Hematopoietic multipotent progenitor cell treated with erythropoietin and hydrocortisone succinate and interleukin-3 and kit ligand, for 17 days (in vitro differentiated cells): ENCODE data around the gene RET.

Experiments used
- DNase-seq: peaks from one replicate; pipeline ENCODE4 v3.0.0-alpha.2; 2015; ENCODE audit warnings: low spot score

The RET gene

DNA sequence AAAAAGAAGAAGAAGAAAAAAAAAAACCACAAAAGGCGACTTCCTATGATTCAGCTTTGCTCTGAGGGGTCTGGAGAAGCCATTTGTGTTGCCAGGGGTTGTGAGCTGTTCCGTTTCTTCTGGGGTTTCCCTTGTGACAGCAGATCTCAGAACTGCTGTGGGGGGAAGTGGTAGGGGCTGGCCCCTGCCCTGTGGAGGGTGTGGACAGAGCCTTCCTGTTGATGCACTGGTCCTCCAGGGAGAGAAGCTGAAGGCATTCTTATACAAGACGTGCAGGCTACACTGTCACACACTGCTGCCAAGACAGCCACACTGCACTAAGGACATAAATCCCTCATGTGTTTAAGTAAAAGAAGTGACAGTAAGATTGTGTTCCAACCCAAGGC is 44.1 kb downstream of the RET start:
- no peak for DNase-seq

DNA sequence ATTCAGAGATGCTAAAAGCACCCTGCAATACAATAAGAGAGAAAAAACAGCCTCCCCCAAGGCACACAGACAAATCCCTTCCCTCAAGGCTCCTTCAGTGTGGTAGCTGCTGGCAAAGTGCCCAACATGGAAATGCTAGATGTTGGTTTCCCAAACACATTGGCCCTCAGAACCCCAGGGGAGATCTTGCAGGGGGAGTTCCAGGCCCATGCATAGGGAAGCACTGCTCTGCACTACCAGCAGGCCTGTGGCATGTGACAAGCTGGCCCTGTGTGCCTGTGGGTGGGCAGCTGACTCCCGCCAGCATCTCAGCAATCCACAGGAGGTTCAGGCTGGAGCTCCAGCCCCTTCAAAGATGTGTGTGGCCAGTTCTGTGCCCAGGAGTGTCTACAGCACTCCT is 44.6 kb downstream of the RET start:
- DNase-seq = no peak

DNA sequence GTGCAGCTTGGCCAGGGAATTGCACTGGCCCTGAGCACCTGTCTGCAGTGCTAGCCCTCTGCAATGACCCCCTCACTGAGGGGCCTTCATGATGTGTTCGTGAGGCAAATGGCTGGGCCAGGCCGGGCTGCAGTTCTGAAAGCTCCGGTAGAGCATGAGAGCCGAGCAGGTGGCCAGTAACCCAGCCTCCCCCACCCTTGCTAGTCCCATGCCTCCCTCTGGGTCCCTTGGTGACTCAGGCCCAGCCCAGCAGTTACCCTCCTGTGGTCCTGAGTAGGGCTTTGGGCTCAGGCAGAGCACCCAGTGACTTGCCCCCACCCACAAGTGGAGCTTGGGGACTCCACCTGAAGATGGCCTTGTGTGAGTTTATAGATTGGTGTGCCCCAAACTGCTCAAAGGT is 45.2 kb downstream of the RET start:
- DNase-seq = no peak

DNA sequence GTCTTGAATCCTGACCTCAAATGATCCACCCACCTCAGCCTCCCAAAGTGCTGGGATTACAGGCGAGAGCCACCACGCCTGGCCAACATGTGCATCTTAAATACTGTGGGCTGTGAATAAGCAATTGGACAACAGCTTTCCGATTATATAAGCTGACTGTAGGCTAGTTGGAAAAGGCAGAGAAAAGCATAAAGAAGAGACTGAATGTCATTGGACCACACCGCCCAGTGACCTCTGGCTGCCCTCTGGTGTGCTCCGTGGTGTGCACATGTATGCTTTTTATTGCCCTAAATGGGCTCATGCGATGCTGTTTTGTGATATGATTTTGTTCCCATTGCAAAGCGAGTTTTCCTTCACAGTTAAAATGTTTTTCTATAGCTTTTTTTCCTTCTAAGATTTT is 46.0 kb downstream of the RET start:
- DNase-seq = no peak

DNA sequence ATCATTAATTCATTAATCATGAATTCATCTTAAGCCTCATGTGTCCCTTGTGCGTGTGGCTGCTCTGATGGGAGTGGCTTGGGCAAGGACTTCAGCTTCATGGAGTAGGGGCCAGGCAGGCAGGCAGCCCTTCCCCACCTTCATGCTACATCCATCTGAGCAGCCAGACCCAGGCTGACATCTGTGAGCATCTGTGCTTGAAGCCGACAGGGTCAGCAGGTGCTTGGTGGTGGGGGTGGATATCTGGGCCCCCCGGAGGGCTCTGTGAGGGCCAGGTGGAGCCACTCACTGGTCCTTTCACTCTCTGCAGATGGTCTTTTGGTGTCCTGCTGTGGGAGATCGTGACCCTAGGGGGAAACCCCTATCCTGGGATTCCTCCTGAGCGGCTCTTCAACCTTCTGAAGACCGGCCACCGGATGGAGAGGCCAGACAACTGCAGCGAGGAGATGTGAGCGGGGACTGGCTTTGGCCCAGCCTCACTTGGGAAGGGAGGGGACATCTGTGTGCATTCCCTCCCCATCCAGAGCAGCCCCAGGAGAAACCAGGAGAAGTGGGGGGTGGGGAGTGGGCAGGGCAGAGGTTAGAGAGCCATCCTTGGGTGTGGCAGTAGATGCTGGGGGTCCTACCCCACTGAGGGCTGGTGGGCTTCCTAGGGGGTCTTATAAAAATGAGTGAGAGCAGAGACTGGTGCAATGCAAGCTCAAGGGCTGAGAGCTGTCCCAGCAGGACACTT is 46.7 kb downstream of the RET start:
- no peak for DNase-seq

DNA sequence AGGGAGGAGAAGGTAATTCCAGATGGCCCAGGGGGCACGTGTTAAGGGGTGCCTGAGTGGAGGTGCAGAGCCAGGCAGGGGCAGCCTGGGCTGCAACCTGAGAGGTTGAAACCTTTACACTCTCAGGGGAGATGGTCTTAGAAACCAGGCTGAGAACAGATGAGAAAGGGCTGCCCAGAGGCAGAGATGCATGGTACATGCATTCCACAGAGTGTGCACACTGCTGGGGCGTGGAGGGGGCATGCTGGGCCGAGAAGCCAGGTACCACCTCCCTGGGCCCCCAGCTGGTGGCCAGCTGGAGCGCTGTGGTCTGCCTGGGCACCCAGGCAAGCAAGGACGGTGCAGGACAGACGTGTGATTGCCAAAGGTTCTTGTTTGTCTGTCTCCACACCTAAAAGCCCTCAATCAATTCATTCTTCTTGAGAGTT is 47.2 kb downstream of the RET start:
- DNase-seq = no peak

DNA sequence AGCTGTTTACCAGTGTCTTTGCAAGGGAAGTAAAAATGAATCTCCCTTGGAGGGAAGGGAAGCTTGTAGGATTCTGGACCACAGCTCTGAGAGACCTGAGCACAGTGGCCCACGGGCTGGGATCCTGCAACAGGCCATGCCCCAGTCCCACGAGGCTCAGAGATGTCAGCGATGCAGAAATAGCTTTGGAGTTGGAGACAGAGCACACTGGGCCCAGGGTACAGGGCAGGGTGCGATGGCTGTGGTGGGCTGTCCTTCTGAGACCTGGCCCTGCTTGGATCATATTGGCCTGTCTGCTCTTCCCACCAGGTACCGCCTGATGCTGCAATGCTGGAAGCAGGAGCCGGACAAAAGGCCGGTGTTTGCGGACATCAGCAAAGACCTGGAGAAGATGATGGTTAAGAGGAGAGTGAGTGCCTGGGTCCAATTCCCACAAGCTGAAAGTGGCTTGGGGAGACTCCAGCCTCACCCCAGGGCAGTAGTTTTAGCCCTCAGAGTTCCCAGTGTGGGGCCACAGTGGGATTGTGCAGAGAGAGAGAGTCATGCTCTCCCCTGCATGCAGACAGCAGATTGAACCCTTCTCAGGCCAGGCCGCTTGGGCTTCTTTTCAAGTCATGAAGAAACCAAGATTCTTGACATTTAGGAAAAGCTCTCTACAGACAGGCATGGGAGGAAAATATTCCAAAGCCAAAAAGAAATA is 47.9 kb downstream of the RET start:
- no peak for DNase-seq

DNA sequence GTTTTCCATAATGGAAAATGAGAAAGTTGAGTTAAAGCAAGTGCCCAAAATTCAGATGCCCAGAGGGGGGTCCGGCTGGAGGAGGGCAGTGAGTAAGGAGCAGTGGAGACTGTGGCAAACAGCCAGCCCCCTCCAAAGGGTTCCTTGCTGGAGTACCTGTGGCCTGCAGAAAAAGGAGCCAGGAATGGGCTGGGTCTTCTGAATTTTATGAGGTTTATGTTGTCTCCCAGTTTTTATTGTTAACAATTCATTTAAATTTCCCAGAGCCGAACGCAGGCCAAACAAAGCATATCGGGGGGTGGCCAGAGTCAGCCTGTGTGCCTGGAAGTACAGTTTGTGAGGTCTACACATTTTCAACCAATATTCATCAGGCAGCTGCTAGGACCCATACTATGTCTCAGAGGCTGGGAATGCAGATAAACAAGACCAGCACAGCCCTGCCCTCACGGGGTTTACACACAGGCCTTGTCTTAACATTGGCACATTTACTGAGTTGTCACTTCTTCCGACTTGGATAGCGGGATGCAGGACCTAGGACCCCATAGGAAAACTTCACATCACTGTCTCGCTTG is 48.5 kb downstream of the RET start:
- no peak for DNase-seq

DNA sequence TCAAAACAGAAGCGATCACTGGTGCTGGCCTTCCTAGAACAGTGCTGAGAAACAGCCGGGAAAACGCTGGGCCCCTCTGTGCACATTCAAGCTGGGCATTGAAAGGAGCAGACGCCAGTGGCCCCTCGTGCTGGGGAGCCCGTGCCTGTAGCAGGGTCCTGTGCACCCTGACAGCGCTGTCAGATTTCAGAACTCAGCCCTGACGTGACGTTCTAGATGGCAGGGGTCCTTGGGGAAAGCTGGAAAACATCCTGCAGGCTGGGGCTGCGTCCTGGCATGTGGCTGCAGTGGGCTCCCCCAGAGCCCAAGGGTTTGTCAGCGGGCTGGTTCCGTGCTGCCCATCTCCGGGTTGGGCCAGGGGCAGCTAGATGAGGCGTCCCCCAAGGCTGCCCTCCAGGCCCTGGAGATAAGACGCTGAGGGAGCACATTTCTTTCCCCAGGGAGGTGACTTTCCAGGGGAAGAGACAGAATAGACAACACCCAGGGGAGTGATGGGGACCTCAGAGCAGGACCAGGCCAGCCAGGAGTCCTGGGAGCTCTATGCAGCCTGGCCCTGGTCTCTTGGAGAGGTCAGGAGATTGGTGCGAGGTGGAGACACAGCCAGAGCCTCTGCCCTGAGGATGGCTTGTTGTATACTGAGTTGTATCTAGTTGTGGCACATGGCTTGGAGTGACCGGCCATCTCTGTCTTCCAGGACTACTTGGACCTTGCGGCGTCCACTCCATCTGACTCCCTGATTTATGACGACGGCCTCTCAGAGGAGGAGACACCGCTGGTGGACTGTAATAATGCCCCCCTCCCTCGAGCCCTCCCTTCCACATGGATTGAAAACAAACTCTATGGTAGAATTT is 49.2 kb downstream of the RET start:
- no peak for DNase-seq

DNA sequence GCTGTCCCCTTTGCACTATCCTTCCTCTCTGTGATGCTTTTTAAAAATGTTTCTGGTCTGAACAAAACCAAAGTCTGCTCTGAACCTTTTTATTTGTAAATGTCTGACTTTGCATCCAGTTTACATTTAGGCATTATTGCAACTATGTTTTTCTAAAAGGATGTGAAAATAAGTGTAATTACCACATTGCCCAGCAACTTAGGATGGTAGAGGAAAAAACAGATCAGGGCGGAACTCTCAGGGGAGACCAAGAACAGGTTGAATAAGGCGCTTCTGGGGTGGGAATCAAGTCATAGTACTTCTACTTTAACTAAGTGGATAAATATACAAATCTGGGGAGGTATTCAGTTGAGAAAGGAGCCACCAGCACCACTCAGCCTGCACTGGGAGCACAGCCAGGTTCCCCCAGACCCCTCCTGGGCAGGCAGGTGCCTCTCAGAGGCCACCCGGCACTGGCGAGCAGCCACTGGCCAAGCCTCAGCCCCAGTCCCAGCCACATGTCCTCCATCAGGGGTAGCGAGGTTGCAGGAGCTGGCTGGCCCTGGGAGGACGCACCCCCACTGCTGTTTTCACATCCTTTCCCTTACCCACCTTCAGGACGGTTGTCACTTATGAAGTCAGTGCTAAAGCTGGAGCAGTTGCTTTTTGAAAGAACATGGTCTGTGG is 50.0 kb downstream of the RET start:
- DNase-seq = no peak

DNA sequence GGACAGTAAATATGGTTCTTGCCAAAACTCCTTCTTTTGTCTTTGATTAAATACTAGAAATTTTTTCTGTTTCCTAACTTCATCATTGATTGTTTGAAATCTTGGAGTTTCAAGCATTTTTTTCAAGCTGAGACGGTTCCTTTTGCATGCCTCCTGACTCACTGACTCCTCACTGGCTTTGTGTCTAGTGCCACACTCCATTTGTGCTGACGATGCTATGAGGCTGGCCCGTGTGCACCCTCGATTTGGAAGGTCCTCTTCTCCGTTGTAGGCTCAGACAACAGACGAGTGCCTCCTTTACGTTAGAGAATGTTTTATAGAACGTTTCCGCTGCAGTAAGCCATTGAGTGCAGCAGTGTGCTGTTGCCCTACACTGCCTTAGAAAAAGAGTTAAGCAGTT is 50.6 kb downstream of the RET start:
- no peak for DNase-seq

DNA sequence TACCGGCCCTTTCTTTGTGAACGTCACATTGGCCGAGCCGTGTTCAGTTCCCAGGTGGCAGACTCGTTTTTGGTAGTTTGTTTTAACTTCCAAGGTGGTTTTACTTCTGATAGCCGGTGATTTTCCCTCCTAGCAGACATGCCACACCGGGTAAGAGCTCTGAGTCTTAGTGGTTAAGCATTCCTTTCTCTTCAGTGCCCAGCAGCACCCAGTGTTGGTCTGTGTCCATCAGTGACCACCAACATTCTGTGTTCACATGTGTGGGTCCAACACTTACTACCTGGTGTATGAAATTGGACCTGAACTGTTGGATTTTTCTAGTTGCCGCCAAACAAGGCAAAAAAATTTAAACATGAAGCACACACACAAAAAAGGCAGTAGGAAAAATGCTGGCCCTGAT is 51.5 kb downstream of the RET start:
- DNase-seq = no peak

DNA sequence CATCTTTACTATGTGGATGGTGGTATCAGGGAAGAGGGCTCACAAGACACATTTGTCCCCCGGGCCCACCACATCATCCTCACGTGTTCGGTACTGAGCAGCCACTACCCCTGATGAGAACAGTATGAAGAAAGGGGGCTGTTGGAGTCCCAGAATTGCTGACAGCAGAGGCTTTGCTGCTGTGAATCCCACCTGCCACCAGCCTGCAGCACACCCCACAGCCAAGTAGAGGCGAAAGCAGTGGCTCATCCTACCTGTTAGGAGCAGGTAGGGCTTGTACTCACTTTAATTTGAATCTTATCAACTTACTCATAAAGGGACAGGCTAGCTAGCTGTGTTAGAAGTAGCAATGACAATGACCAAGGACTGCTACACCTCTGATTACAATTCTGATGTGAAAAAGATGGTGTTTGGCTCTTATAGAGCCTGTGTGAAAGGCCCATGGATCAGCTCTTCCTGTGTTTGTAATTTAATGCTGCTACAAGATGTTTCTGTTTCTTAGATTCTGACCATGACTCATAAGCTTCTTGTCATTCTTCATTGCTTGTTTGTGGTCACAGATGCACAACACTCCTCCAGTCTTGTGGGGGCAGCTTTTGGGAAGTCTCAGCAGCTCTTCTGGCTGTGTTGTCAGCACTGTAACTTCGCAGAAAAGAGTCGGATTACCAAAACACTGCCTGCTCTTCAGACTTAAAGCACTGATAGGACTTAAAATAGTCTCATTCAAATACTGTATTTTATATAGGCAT is 52.3 kb downstream of the RET start:
- no peak for DNase-seq

DNA sequence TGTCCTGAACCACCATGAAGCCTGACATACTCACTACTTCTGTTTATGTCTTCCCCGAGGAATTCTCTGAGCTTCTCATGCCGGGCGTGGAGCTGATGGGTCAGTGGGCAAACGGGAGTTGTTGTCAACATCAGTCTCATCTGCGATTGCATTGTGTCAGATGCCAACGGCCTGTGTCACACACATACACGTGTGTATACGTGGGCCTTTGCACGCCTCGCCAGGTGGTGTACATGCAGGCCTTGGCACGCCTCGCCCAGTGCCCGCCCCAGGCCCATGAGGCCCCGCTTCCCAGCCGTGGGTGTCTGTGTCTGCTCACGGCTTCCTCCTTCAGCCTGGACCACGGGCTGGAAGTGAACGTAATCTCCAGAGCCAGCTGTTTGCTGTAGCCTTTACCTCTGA is 53.9 kb downstream of the RET start:
- DNase-seq = no peak

DNA sequence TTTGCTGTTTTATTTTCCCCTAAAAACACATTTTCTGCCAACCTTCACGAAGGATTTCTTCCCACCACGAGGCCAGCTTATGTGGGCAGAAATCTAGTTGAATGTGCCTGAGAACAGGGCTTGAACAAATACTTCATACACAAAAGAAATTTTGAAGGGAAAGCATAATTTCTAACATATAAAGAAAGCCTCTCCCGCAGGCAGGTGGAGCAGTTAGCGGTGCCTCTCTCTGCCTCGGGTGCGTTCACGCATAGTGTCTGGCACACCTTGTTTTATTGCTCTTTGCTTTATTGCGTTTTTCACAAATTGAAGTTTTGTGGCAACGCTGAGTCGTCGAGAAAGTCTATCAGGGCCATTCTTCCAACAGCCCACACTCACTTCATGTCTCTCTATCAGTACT is 54.4 kb downstream of the RET start:
- DNase-seq = no peak

DNA sequence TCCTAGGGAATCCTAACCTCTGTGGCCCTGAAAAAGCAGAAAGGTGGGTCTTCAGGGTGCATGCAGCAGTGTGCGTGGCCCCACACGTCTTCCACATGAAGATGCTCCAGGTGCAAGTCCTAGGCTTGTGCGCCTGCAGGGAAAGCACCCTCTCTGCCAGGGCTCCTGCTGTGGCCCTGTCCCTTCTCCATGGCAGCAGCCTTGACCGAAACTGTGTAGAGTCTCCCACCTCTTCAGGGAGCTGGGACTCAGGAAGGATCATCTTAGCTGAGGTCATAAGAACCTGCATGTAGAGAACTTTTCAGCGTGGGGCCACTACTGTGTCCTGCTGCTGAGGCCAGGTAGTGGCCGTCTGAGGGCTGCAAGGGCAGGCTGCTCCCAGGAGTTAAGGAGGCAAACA is 55.0 kb downstream of the RET start:
- no peak for DNase-seq

DNA sequence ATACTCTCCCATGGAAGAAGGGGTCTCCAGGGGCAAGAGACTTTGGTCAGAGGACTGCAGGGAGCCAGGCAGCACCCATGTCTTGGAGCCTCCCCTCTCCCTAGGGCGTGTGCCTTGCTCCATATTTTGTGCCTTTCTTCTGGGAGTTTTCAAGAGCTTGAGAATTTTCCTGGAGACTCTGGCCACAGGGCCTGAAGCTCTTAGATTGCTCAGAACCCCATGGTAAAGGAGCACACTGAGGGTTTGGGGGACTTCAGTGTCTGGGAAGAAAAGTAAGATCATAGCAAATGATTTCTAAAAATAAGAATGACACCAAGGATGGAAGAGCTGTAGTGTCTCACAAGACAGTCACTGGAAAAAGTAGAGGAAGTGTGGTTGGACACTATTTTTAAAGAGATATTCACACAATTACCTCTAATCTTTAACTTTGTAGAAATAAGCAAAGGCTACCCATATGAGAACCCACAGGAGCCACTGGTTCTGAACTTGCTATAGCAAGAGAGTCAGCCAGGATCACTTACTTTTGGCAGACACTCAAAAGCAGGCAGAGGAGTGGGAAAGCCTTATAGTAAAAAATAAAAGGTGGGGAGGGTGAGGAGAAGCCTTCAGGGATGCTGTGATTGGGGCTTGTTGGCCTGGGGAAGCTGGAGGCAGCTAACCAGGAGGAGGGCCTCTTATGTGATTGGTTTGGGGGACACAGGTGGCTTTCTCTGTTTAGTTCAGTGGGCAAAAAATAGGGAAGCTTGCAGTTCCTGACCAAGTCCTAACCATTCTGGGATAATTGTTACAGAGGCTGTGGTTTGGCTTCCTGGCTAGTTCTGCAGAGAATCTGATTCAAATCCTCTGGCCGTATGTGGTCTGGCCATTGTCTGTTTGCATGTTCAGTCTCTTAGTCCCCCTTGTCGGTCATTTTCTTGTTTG is 56.3 kb downstream of the RET start:
- no peak for DNase-seq

DNA sequence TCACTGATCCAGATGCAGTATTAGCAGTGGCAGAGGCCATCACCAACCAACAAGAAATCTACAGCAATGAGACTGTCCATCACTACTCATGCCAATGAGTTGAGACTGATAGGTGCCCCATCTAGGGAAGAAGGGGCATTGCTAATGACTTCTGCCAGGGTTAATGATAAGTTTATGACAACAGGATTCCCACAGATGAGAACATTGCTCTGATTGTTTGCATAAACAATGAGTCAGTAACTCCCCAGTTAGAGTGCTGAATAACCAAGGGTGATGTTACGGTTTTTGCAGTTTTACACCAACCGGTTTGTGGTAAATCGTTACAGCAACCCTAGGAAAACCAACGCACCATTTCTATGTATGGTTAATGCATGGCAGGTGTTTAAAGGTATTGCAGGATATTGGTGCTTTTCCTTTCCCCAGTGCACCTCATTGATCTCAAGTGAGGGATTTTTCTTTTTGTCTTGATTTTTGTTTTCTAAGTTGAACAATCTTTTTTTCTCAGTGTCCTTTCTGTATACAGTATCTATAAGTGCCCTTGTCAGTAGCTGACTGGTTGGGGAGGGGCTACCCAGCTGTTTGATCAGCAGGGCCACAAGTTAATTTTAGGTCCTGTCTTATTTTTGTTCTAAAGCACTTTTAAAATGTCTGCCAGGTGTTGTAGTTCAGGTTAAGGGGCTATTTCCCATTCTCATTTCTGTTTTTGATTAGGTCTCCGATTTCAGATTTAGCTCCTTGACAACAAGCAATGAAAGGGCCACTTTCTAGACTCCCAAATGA is 57.4 kb downstream of the RET start:
- no peak for DNase-seq

DNA sequence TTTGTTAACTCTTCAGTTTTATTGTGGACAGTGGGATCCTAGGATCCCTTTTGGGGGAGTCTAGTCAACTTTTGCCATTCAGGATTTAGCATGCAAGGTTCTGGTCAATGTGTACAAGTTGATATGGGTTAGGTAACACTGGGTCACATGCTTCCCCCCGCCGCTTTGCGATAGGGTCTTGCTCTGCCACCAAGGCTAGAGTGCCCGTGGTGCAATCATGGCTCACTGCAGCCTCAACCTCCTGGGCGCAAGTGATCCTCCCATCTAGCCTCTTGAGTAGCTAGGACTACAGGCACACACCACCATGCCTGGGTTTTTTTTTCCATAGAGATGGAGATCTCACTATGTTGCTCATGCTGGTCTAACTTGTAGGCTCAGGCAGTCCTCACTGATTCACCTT is 58.2 kb downstream of the RET start:
- DNase-seq = no peak

DNA sequence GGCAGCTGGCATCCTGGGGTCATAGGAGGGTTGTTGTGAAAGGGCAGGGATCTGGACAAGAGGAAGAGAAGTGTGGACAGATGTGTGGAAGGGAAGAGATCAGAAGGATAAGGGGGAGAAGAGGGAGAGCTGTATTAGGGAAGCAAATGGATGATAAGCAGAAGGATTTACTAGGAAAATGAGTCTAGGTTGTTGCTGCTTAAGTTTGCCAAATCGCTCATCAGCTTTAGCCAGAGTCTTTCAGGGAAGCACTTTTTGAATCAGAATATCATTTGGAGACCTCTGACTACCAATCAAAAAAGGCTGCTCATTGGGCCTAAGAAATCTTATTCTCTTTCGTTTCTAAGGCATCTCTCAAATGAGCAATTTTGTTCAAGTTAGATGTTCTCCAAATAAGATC is 58.8 kb downstream of the RET start:
- DNase-seq = no peak
